Right lobe of liver (tissue), 4 donors: Measurements from ENCODE around the gene RFX8.

Experiments used
- CTCF ChIP-seq, 4 donors: fragments of 200-600 bp in 3 of 4; fragments of 450-650 bp in 1 of 4; IDR thresholded peaks; one replicate each; pipeline versions ENCODE4 v1.5.1 to v1.8.0; 2016 to 2022; ENCODE audit warnings: antibody characterized with exemption in 4 of 4, mild to moderate bottlenecking in 2 of 4
- POLR2A ChIP-seq: fragments of 450-650 bp; IDR thresholded peaks from one replicate; pipeline ENCODE4 v1.6.1; 2017; ENCODE audit warnings: antibody characterized with exemption, mild to moderate bottlenecking
- donor health status: DM: no; HTN: no; CAD: no.
- donor health status: DM: no; HTN: no; CAD: no.
- donor health status: DM: no; HTN: yes; CAD: no.

GRCh38 chr2:101512993-101513392 lies 38.1 kb upstream of the RFX8 start:
- TF ChIP-seq CTCF (IDR thresholded peaks at IDR 0.05) (no peak), POLR2A (no peak)
